ENCODE measurements around the gene HLA-DQA1.
"Not testable (repeated sequence)": the region's sequence is repeated elsewhere in the genome, so short reads cannot be mapped to it uniquely, and the experiment has no call there.

The HLA-DQA1 gene

DNA sequence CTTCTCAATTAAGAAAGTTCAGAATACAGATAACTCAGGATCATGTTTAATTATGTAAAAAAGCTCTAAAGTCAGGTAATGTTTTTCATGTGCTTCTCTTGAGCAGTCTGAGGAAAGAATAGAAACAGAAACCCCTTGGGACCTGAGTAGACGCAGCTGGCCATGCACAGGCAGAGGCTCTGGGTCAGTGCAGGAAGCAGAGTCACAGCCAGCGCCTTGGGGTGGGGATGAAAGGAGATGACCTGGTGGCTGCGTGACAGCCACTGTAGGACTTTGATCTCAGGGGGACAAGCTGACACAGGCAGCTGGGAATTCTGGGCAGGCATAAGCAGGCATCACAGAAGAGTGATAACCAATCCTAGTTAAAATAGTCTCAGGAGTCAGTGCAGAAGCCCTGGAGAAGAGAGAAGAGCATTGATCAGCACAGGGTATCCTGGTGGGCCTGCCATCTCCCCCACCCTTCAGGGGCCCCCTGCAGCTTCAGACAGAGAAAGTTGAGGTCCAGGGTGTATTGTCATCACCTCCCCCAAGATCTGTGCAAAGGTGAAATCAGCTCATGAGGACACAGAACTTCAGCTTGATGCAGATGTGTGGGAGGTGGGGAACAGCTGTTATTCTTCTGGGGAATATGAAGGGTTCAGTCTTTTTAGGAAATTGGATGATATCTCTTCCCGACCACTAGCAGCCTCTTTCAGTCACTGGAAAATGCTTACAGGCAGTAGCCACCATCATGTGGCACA, 22.8 kb downstream of the HLA-DQA1 start:
- no peak for DNase-seq

DNA sequence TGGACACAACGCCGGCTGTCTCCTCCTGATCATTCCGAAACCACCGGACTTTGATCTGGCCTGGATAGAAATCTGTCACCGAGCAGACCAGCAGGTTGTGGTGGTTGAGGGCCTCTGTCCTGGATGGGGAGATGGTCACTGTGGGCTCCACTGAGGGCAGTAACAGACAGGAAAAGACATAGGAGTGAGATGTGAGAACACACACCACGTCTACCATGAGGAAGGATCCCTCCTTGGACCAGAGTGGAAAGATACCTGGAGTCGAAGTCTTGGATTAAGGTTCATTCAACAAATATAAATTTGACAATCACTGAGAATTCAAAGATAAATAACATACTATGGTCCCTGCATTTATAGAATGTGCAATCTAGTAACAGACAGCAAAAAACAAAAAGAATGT, 24.9 kb downstream of the HLA-DQA1 start:
- DNase-seq, result no peak

DNA sequence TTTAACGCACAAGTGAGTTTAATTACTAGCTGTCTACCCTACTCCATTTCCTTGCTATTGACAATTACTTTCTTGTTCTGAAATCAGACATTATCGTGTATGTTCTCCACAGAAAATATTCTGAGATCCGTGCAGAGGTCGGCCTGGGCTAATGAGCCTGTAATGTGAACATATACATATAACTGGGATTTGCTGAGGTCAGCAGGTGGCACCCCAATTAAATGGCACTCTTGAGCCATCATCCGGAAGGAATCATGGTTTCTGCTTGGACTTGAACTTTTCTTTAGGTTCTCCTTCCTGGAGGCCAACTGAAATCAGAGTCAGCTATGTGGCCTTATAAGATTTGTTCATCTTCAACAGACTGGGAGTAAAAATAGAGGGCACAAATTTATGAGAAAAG, 25.6 kb downstream of the HLA-DQA1 start:
- no peak for DNase-seq

DNA sequence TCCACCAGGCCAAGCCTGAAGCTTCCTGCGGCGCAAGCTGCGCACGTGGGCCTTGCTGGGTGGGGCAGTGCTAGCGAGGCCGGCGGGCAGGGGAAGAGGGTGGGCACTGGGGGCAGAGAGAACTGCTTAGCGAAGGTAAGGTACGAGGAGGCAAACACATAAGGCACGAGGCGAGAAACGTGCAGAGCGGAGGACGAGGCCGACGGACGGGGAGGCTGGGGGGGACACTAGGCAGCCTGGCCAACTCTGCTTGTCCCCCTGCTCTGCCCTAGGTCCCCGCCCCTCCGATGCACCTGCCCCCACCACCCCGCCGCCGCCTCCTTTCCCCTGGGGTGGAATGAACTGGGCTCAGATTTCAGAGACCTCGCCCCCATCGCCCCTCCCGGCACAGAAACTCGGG, 27.1 kb downstream of the HLA-DQA1 start:
- no peak for DNase-seq

DNA sequence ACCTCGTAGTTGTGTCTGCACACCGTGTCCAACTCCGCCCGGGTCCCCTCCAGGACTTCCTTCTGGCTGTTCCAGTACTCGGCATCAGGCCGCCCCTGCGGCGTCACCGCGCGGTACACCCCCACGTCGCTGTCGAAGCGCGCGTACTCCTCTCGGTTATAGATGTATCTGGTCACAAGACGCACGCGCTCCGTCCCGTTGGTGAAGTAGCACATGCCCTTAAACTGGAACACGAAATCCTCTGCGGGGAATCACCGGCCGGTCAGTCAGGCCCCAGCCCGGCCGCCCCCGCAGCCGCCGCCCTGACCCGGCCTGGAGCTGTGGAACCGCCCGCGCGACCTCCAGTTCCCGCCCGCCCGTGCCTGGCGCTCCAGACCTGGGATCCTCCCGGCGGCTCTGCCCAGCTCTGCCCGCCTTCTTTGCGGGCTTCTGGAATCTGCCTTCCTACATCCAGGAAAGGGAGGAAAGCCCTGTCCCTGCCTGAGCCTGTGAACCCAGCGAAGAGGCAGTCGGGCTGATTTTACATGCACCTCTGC, 27.7 kb downstream of the HLA-DQA1 start:
- DNase-seq, result peak; percentile 63

- DNase-seq, result no peak
Observed at GRCh38 chr6:32665661-32666060, 28.5 kb downstream of the HLA-DQA1 start.

GRCh38 chr6:32666420-32667300, 29.5 kb downstream of the HLA-DQA1 start, which contains the start of gene HLA-DQB1:
Gene HLA-DQB1, minus strand, starts transcription at chr6:32666657. Its CDS starts 50 bp downstream, at chr6:32666607.
- peak; percentile 48 for DNase-seq

DNA sequence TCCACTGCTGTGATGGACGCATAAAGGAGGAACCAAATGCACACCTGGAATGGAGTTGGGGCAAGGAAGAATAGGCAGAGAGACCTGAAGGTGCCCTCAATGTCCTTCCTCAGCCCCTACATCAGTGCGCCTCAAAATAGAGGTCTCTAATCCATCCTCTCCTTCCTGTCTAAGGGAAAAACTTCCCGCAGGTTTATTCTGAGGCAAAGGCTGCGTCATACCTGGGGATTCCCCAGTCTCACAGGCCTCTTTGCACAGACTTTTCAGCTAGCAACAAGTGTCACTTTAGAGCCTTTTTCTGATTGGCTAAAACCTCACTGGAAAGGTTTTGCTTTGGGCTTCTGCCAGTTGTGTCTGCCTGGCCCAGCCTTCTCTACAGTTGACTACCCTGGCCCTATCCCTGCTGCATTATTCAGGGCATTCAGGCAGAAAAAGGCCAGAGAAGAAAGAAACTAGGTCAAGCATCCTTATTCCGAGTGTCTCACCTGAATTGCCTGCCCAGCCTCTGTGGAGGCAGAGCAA, 31.1 kb downstream of the HLA-DQA1 start:
- DNase-seq, result peak; percentile 44

- no peak for DNase-seq
Observed at GRCh38 chr6:32669240-32669639, 32.0 kb downstream of the HLA-DQA1 start.

DNA sequence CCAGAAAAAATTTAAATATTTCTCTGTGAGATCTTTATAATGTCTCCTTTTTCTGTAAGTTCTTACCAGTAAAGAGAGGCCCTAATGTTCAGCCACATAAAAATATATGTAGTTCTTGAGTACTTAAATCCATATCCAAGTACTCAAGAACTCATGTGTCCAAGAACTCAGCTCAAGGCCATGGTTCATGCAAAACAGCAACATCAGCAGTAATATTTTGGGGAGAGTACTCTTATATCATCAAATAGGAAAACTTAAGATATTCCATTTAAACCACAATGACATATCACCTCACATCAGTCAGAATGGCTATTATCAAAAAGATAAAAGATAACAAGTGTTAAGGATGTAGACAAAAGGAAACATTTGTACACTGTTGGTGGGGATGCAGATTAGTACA, 32.7 kb downstream of the HLA-DQA1 start:
- no peak for DNase-seq

DNA sequence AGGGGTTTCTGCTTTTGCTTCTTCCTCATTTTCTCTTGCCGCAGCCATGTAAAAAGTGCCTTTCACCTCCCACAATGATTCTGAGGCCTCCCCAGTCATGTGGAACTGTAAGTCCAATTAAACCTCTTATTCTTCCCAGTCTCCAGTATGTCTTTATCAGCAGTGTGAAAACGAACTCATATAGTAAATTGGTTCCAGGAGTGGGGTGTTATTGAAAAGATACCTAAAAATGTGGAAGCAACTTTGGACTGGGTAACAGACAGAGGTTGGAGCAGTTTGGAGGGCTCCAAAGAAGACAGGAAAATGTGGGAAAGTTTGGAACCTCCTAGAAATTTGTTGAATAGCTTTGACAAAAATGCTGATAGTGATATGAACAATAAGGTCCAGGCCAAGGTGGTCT, 34.7 kb downstream of the HLA-DQA1 start:
- DNase-seq, result not testable (repeated sequence)

DNA sequence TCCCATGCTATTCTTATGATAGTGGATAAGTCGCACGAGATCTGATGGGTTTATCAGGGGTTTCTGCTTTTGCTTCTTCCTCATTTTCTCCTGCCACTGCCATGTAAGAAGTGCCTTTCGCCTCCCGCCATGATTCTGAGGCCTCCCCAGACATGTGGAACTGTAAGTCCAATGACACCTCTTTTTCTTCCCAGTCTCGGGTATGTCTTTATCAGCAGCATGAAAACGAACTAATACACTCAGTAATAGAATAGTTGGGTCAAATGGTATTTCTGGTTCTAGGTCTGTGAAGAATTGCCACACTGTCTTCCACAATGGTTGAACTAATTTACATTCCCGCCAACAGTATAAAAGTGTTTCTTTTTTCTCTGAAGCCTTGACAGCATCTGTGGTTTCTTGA, 36.9 kb downstream of the HLA-DQA1 start:
- DNase-seq, result not testable (repeated sequence)

DNA sequence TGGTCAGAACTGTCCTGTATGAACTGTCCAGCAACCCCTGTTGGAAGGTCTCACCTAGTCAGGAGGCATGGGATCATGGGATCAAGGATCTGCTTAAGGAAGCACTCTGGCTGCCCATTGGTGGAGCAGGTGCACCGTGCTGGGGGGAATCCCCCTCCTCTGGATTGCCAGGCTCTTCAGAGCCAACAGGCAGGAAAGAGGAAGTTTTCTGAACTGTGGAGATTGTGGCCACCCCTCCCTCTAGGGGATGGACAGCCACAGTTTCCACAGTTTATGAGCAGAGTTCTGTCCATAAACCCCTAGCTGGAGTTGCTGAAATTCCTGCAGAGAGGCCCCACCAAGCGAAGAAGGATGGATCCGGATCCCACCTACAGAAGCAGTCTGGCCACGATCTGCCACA, 42.3 kb downstream of the HLA-DQA1 start:
- DNase-seq, result no peak

DNA sequence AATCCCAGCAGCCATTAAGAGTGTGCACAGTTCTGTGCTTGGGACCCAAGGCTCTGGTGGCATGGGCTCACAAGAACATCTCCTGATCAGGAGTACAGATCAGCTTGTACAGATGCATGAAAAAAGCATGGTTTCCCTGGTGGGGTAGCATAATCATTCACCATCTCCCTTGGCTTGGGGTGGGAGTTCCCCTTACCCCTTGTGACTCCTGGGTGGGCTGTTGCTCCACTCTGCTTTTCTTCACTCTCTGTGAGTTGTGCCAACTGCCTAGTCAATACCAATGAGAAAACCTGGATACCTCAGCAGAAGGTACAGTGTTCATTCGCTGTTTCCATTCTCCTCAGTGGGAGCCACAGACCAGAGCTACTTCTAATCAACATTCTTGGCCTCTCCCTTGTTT, 42.8 kb downstream of the HLA-DQA1 start:
- DNase-seq, result no peak

GRCh38 chr6:32684246-32684645, 47.0 kb downstream of the HLA-DQA1 start:
- DNase-seq, result no peak

DNA sequence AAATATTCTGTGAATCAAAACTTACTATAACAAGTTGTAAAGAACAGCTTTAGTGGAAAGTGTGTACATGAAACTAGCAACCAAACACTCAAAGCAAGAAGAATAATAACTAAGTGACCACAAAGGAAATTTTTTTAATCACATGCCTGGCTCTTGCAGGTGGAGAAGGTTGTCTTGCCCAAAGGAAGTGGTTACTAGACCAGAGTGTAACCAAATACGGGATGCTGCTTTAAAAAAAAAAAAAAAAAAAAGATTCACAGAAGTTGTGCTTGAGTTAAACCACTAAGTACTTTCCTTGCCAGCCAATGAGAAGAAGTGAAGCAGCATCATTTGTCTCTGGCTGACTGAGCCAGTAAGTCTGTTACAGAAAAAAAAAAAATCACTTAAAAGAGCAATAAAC, 48.4 kb downstream of the HLA-DQA1 start:
- DNase-seq, result no peak

GRCh38 chr6:32689531-32690501, 52.6 kb downstream of the HLA-DQA1 start:
- no peak for DNase-seq

DNA sequence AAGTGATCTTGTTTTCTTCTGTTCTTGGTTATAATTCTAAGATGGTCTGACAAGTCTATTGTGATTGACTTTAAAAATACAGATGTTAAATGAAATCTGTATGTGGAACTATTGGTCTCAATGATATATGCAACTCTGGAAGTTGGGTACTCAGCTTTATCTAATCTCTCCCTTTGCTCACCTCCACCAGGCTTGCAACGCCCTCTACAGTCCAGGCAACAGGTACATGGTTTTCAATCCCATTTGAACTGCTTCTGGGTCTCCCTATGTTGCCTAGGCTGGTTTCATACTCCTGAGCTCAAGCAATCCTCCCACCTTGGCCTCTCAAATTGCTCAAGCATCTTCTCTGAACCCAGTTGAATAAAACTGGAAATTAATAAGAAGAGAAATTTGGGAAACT, 54.8 kb downstream of the HLA-DQA1 start:
- peak; percentile 52 for DNase-seq

Measured in stimulated activated CD4-positive, alpha-beta T cell treated with anti-CD3 and anti-CD28 coated beads, Interleukin-15, amount 100 ng/mL, for 24 hours (primary cell).